KOPT-K1 (cell line): Measurements from ENCODE around the gene CD36.

Experiments
- H3K27ac ChIP-seq: fragments of 200-600 bp; sonication (generic); 2 replicates; pipeline ENCODE4 v1.5.1; 2016; ENCODE audit warnings: antibody characterized with exemption, mild to moderate bottlenecking, low read depth, low read length; ENCODE audit not compliant: poor library complexity, severe bottlenecking
- H3K36me3 ChIP-seq: fragments of 200-600 bp; sonication (generic); 2 replicates; pipeline ENCODE4 v1.5.1; 2017; ENCODE audit warnings: antibody characterized with exemption, mild to moderate bottlenecking, low read length, moderate library complexity; ENCODE audit not compliant: insufficient read depth
- H3K9me3 ChIP-seq: fragments of 200-600 bp; sonication (generic); 2 replicates; pipeline ENCODE4 v1.5.1; 2017; ENCODE audit warnings: antibody characterized with exemption, low read length, mild to moderate bottlenecking; ENCODE audit not compliant: insufficient read depth, poor library complexity, severe bottlenecking

CD36 gene

GRCh38 chr7:80612880-80613279 is 25.6 kb upstream of the CD36 start:
- Histone ChIP-seq H3K9me3 (no peaks in the 10 kb centered on the region), H3K27ac (no peak overlapping the region)

GRCh38 chr7:80613519-80613918 is 24.9 kb upstream of the CD36 start:
- H3K27ac ChIP-seq: no peak overlapping the region
- H3K9me3 ChIP-seq: no peaks in the 10 kb centered on the region
- no peaks in the 10 kb centered on the region for H3K36me3 ChIP-seq

More at GRCh38 chr7:80612880-80613279, 25.6 kb upstream of the CD36 start:
- no peaks in the 10 kb centered on the region for H3K36me3 ChIP-seq

GRCh38 chr7:80614851-80615271 is 23.6 kb upstream of the CD36 start:
- H3K9me3 ChIP-seq: no peaks in the 10 kb centered on the region
- no peak overlapping the region for H3K27ac ChIP-seq
- no peaks in the 10 kb centered on the region for H3K36me3 ChIP-seq

GRCh38 chr7:80618096-80618495 is 20.3 kb upstream of the CD36 start:
- H3K27ac ChIP-seq: no peak overlapping the region
- H3K9me3 ChIP-seq: no peaks in the 10 kb centered on the region
- H3K36me3 ChIP-seq: no peaks in the 10 kb centered on the region

- Histone ChIP-seq H3K9me3 (no peaks in the 10 kb centered on the region), H3K27ac (no peak overlapping the region), H3K36me3 (no peaks in the 10 kb centered on the region)
These were observed 18.7 kb upstream of the CD36 start for GRCh38 chr7:80619741-80620140.

DNA sequence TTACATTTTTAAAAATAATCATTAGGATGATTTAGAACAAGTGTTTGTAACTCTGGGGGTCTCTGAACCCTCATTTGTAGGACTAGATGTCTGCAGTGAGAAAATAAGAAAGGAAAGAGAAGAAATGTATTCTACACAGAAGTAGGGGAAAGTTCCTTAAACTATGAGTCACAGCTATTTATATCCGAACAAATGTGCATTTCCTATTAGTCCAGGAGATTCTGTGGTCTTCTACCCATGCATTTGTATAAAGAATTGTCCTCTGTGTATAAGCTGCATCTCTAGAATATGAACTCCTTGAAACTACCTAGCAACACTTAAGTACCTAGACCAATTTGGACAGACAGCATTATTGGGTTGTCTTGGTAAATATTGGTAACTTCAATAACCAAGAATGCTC is 15.9 kb upstream of the CD36 start:
- no peaks in the 10 kb centered on the region for H3K9me3 ChIP-seq
- no peak overlapping the region for H3K27ac ChIP-seq
- H3K36me3 ChIP-seq: no peaks in the 10 kb centered on the region

- no peaks in the 10 kb centered on the region for H3K9me3 ChIP-seq
- H3K27ac ChIP-seq: no peak overlapping the region
- H3K36me3 ChIP-seq: no peaks in the 10 kb centered on the region
These were observed 14.8 kb upstream of the CD36 start for GRCh38 chr7:80623503-80624252.

DNA sequence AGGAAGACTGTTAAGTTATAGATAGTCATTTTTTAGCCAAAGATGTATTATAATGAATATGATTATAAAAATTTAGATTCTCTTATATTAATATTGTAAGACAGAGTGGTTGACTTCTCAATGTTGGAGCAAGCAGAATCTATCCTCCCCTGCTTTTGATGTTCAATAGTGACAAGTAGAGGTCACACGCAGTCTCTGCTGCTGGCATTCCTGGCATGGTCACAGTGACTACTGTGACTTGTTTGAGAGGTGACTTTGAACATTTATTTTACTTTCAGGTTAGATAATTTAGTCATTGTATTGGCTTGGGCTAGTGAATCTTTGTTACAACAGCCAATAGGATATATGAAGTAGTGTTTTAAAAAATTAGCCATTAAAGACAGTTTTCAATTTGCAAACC is 13.7 kb upstream of the CD36 start:
- Histone ChIP-seq H3K9me3 (no peaks in the 10 kb centered on the region), H3K27ac (no peak overlapping the region), H3K36me3 (no peaks in the 10 kb centered on the region)

DNA sequence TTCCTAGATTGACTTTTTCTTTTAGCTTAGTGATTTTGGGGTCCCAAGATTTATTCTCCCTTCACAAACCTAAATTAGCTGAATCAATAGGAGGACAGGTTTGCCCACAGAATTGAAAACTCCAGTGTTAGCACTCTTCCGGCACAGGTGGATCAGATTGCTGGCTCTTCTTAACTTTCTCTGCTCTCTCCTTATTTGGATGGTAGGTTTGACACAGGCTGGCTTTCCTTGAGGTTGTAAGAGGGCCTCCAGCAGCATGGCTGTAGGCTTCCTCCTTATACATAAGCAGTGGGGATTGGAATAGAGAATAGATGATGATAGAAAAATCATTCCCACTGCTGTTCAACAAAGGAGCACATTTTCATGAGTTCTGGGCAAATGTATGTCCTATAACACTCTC is 9.4 kb upstream of the CD36 start:
- no peaks in the 10 kb centered on the region for H3K36me3 ChIP-seq
- no peak overlapping the region for H3K27ac ChIP-seq
- H3K9me3 ChIP-seq: no peaks in the 10 kb centered on the region

- no peaks in the 10 kb centered on the region for H3K9me3 ChIP-seq
- H3K36me3 ChIP-seq: no peaks in the 10 kb centered on the region
- H3K27ac ChIP-seq: no peak overlapping the region
These were observed 7.6 kb upstream of the CD36 start for GRCh38 chr7:80630608-80631405.

GRCh38 chr7:80631421-80631820 is 7.0 kb upstream of the CD36 start:
- Histone ChIP-seq H3K36me3 (no peaks in the 10 kb centered on the region), H3K27ac (no peak overlapping the region), H3K9me3 (no peaks in the 10 kb centered on the region)

GRCh38 chr7:80632139-80632538 is 6.3 kb upstream of the CD36 start:
- no peaks in the 10 kb centered on the region for H3K9me3 ChIP-seq
- H3K36me3 ChIP-seq: no peaks in the 10 kb centered on the region
- no peak overlapping the region for H3K27ac ChIP-seq

DNA sequence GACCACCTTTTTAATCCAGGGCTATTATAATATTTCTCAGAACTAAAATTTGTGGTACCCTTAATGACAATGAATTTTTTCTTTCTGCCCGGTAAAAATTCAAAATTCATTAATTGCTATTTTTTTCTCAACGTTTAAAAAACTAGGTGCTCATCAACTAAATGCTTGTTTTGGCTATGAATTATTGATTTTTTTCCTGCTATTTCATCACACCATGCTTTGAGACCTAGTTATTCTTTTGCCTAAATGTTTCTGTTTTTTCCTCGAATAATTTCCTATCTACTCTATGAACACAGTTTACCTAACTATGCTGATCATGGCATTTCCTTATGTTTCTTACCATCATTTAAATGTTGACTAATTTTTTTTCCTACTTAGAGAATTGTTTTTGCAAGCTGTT is 5.6 kb upstream of the CD36 start:
- no peak overlapping the region for H3K27ac ChIP-seq

GRCh38 chr7:80634505-80634904 is 3.9 kb upstream of the CD36 start:
- Histone ChIP-seq H3K9me3 (no peaks in the 10 kb centered on the region), H3K36me3 (no peaks in the 10 kb centered on the region), H3K27ac (no peak overlapping the region)

More for the DNA sequence above, 5.6 kb upstream of the CD36 start:
- Histone ChIP-seq H3K36me3 (no peaks in the 10 kb centered on the region), H3K9me3 (no peaks in the 10 kb centered on the region)

DNA sequence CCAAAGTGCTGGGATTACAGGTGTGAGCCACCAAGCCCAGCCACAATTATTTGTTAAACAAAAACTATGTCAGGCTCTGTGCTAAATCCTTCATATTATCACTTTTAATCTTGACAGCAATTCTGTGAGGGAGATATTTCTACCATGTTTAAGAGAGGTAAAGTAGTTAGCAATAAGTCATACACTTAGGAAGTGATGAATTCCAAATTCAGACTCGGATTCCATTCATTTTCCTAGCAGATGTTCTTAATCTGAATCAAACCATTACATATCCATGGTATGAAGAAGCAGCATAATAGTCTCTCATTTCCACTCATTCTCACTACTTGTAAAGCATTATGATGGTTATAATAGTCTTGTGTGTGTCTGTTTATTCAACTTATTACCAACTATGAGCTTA is 2.9 kb upstream of the CD36 start:
- Histone ChIP-seq H3K9me3 (no peaks in the 10 kb centered on the region), H3K27ac (no peak overlapping the region), H3K36me3 (no peaks in the 10 kb centered on the region)

DNA sequence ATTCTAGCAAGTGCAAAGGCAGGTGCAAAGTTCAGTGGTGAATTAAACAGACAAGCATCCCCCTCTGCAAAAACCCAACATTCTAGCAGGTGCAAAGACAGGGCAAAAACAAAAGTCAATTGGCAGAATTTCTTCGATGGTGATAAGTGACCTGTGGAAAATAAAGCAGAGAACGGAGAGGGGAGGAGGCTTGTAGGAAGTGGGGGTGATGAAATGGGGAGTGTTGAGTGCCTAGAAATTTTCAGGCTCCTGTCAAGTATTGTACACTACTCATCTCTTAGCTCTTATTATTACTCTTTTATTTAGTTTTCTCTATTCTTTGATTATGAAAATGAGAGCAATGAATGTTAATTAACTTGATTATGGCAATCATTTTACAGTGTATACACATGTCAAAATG is 2.4 kb upstream of the CD36 start:
- no peak overlapping the region for H3K27ac ChIP-seq
- no peaks in the 10 kb centered on the region for H3K36me3 ChIP-seq
- no peaks in the 10 kb centered on the region for H3K9me3 ChIP-seq
